IMR-90 (cell line): ENCODE data around the gene SARM1. TPM values are rescaled to one million over a fixed set of nuclear protein-coding genes. Genes with fewer than 3 reads are reported as not detected.

ENCODE experiments used
- ATAC-seq: fragments of 200-7000 bp; cut with Tn5 transposase; 2 replicates; pipeline ENCODE4 v1.9.1; 2020; ENCODE audit warnings: low read depth, mild to moderate bottlenecking, moderate library complexity
- BruUV-seq: library from RNA; stranded (reverse); fragments of 400-500 nt; replicated peaks from 2 replicates; lab custom pipeline; 2021; lab: Mats Ljungman, UMichigan
- CTCF ChIA-PET: fragments of 300-600 bp; formaldehyde crosslinking; extraction: SDS; loops from one replicate; lab custom pipeline; 2021; ENCODE audit warnings: antibody characterized with exemption; lab: Yijun Ruan, JAX
- POLR2A ChIA-PET: fragments of 300-600 bp; sonication (Branson Sonifier 250); formaldehyde crosslinking; loops from one replicate; lab custom pipeline; 2022; ENCODE audit warnings: antibody characterized with exemption; ENCODE audit not compliant: unreplicated experiment; lab: Charles Lee
- DNase-seq: peaks from one replicate; pipeline ENCODE4 v3.0.0; 2013
- H2AFZ ChIP-seq: replicated peaks from 2 replicates; pipeline ENCODE3; 2013; ENCODE audit warnings: low read length, mild to moderate bottlenecking; ENCODE audit not compliant: poor library complexity
- H2AK5ac ChIP-seq: 2 replicates; pipeline ENCODE4 v1.6.1; 2013; ENCODE audit warnings: low read depth, low read length, inconsistent platforms
- H2AK9ac ChIP-seq: replicated peaks from 2 replicates; pipeline ENCODE3; 2013; ENCODE audit warnings: mild to moderate bottlenecking, low read depth, low read length, moderate library complexity; ENCODE audit not compliant: poor library complexity
- H2BK120ac ChIP-seq: 2 replicates; pipeline ENCODE4 v1.6.1; 2013; ENCODE audit warnings: low read depth, low read length, inconsistent platforms
- H2BK15ac ChIP-seq: 3 replicates; pipeline ENCODE4 v1.6.1; 2013; ENCODE audit warnings: low read depth, low read length, inconsistent platforms
- H2BK20ac ChIP-seq: 2 replicates; pipeline ENCODE4 v1.6.1; 2013; ENCODE audit warnings: low read depth, mild to moderate bottlenecking, inconsistent platforms, low read length, moderate library complexity
- H2BK5ac ChIP-seq: 2 replicates; pipeline ENCODE4 v1.6.1; 2013; ENCODE audit warnings: mild to moderate bottlenecking, low read depth, low read length, inconsistent platforms; ENCODE audit not compliant: poor library complexity, severe bottlenecking
- H3K14ac ChIP-seq: replicated peaks from 2 replicates; pipeline ENCODE4 v1.6.1; 2013; ENCODE audit warnings: low read depth, low read length, inconsistent platforms
- H3K18ac ChIP-seq: 2 replicates; pipeline ENCODE4 v1.6.1; 2013; ENCODE audit warnings: low read depth, low read length, control low read depth
- H3K23ac ChIP-seq: 2 replicates; pipeline ENCODE4 v1.6.1; 2013; ENCODE audit warnings: low read depth, low read length, inconsistent platforms
- H3K27ac ChIP-seq: 2 replicates; pipeline ENCODE4 v1.5.1; 2013; ENCODE audit warnings: mild to moderate bottlenecking, control low read depth, low read length; ENCODE audit not compliant: insufficient read depth
- H3K27me3 ChIP-seq: 2 replicates; pipeline ENCODE4 v1.6.1; 2013; ENCODE audit warnings: low read length; ENCODE audit not compliant: control insufficient read depth, insufficient read depth
- H3K36me3 ChIP-seq: 2 replicates; pipeline ENCODE4 v1.6.1; 2013; ENCODE audit warnings: low read length, mixed read lengths; ENCODE audit not compliant: control insufficient read depth, insufficient read depth
- H3K4ac ChIP-seq: 2 replicates; pipeline ENCODE4 v1.6.1; 2013; ENCODE audit warnings: low read depth, low read length, inconsistent platforms
- H3K4me1 ChIP-seq: 2 replicates; pipeline ENCODE4 v1.6.1; 2013; ENCODE audit warnings: low read length, mixed read lengths; ENCODE audit not compliant: control insufficient read depth, insufficient read depth
- H3K4me2 ChIP-seq: 2 replicates; pipeline ENCODE4 v1.6.1; 2013; ENCODE audit warnings: low read depth, mild to moderate bottlenecking, control low read depth, low read length, moderate library complexity
- H3K4me3 ChIP-seq: 2 replicates; pipeline ENCODE4 v1.5.1; 2013; ENCODE audit warnings: low read depth, mild to moderate bottlenecking, control low read depth, low read length, moderate library complexity; ENCODE audit not compliant: insufficient read depth
- H3K56ac ChIP-seq: 2 replicates; pipeline ENCODE4 v1.6.1; 2013; ENCODE audit warnings: low read length, inconsistent platforms; ENCODE audit not compliant: insufficient read depth; ENCODE audit errors: extremely low read depth
- H3K79me1 ChIP-seq, 2 experiments: 2 replicates each; pipeline ENCODE4 v1.6.1; 2013; ENCODE audit warnings: low read length in 2 of 2, inconsistent platforms in 1 of 2, low read depth in 1 of 2
- H3K9ac ChIP-seq: 2 replicates; pipeline ENCODE4 v1.6.1; 2013; ENCODE audit warnings: low read depth, low read length, control low read depth
- H3K9me1 ChIP-seq: 2 replicates; pipeline ENCODE4 v1.6.1; 2013; ENCODE audit warnings: low read length, inconsistent platforms; ENCODE audit not compliant: insufficient read depth
- H3K9me3 ChIP-seq: 2 replicates; pipeline ENCODE4 v1.6.1; 2013; ENCODE audit warnings: low read length; ENCODE audit not compliant: control insufficient read depth, insufficient read depth
- H4K20me1 ChIP-seq: 2 replicates; pipeline ENCODE4 v1.6.1; 2013; ENCODE audit warnings: low read length, inconsistent platforms; ENCODE audit not compliant: insufficient read depth
- H4K5ac ChIP-seq: 2 replicates; pipeline ENCODE4 v1.6.1; 2013; ENCODE audit warnings: mild to moderate bottlenecking, low read depth, low read length, control low read depth
- H4K8ac ChIP-seq, 2 experiments: 2 replicates each; pipeline ENCODE4 v1.6.1; 2013; ENCODE audit warnings: low read depth in 2 of 2, low read length in 2 of 2, control low read depth in 1 of 2, inconsistent platforms in 1 of 2
- H4K91ac ChIP-seq: 2 replicates; pipeline ENCODE4 v1.6.1; 2013; ENCODE audit warnings: low read depth, low read length, inconsistent platforms; ENCODE audit not compliant: insufficient read depth
- BHLHE40 ChIP-seq: fragments of 150-350 bp; IDR thresholded peaks from 2 replicates; pipeline ENCODE4 v1.6.1; 2016; ENCODE audit warnings: mild to moderate bottlenecking, low read depth, low read length
- CHD1 ChIP-seq: IDR thresholded peaks from 2 replicates; pipeline ENCODE4 v1.6.1; 2012; ENCODE audit warnings: low read depth, low read length, improper control_type of control experiment
- FOS ChIP-seq: fragments of 150-350 bp; IDR thresholded peaks from 2 replicates; pipeline ENCODE4 v1.6.1; 2016; ENCODE audit warnings: low read depth, low read length
- NFE2L2 ChIP-seq: fragments of 150-350 bp; IDR thresholded peaks from 2 replicates; pipeline ENCODE4 v1.6.1; 2016; ENCODE audit warnings: low read depth, mild to moderate bottlenecking, low read length
- RCOR1 ChIP-seq: IDR thresholded peaks from 2 replicates; pipeline ENCODE4 v1.6.1; 2012; ENCODE audit warnings: mild to moderate bottlenecking, low read length, improper control_type of control experiment; ENCODE audit not compliant: insufficient replicate concordance
- RFX5 ChIP-seq: IDR thresholded peaks from 2 replicates; pipeline ENCODE4 v1.8.0; 2012; ENCODE audit warnings: low read depth, mild to moderate bottlenecking, low read length, moderate library complexity
- SMC3 ChIP-seq: fragments of 150-350 bp; IDR thresholded peaks from 2 replicates; pipeline ENCODE4 v1.6.1; 2016; ENCODE audit warnings: low read depth, mild to moderate bottlenecking, antibody characterized with exemption, low read length, moderate library complexity
- WGBS, 2 experiments: methylation state at CpG; one replicate each; pipeline versions ENCODE4 v1.1.5 to v1.1.7; 2013; ENCODE audit warnings: missing lambda C conversion rate in 2 of 2; ENCODE audit not compliant: insufficient read length in 1 of 2; ENCODE audit errors: extremely low coverage in 2 of 2; 5-methylcytosine and 5-hydroxymethylcytosine counted together
- dilution Hi-C: fragments of 300-500 bp; cut with HindIII; formaldehyde crosslinking; loops from one replicate; pipeline ENCODE4 v1.14.3; 2018; ENCODE audit warnings: low sequenced_read_pairs; ENCODE audit not compliant: unreplicated experiment
- in situ Hi-C: fragments of 300-500 bp; cut with MboI; formaldehyde crosslinking; loops from 3 replicates; pipeline ENCODE4 v1.14.3; 2019; ENCODE audit warnings: low sequenced_read_pairs, inconsistent platforms, mixed read lengths
- intact Hi-C: fragments of 100-400 bp; cut with micrococcal nuclease; formaldehyde crosslinking; loops from 2 replicates; pipeline ENCODE4 v1.10.0; 2022
- polyA plus RNA-seq, 3 experiments: library from polyadenylated mRNA; depleted of rRNA; stranded (reverse); fragments of >200 nt; gene quantifications; 2 replicates each; pipeline ENCODE4 v1.2.3, GENCODE V29; 2012; ENCODE audit warnings: low replicate concordance in 1 of 3
- total RNA-seq: library from RNA; depleted of rRNA; stranded (reverse); fragments of >200 nt; gene quantifications from 2 replicates; pipeline ENCODE4 v1.2.3, GENCODE V29; 2012

The SARM1 gene
- total and polyA plus RNA-seq, 2 of the 4 experiments (the other 2 are of a cell fraction) = 3.4 to 11.4 TPM

- no peak overlapping the region for H2AFZ ChIP-seq
- ChIA-PET POLR2A (no interaction called here), CTCF (no interaction called here)
- no peak overlapping the region for H2BK120ac ChIP-seq
- peaks cover 9% of the 10 kb centered on the region for H3K4me1 ChIP-seq
- H3K9me1 ChIP-seq = peaks cover 19% of the 10 kb centered on the region; the same call in 1 of the 2 replicates
- no peak overlapping the region for H2BK15ac ChIP-seq
- TF ChIP-seq RCOR1 = no peak
- no peak for TF ChIP-seq NFE2L2
- TF ChIP-seq SMC3 = no peak
- no peak for TF ChIP-seq FOS
- no peak for TF ChIP-seq BHLHE40
- no peak for TF ChIP-seq RFX5
- TF ChIP-seq CHD1 = no peak
- H3K23ac ChIP-seq = no peak overlapping the region
- no peaks in the 10 kb centered on the region for H3K9me3 ChIP-seq
- no peak overlapping the region for H3K4ac ChIP-seq
- DNase-seq (no peak), ATAC-seq (no peak)
- BruUV-seq = no TSS peak
- no peak overlapping the region for H4K91ac ChIP-seq
- H3K18ac ChIP-seq = no peak overlapping the region
- H3K9ac ChIP-seq = no peak overlapping the region
- no peaks in the 10 kb centered on the region for H3K79me1 ChIP-seq
- H4K20me1 ChIP-seq = no peaks in the 10 kb centered on the region
- H3K27me3 ChIP-seq = no peaks in the 10 kb centered on the region
- H4K5ac ChIP-seq = no peak overlapping the region
- no peak overlapping the region for H4K8ac ChIP-seq
- H2AK5ac ChIP-seq = peak overlapping the region; percentile 16; the same call in 1 of the 2 replicates
- no peak overlapping the region for H3K56ac ChIP-seq
- no peak overlapping the region for H3K4me2 ChIP-seq
- H3K4me3 ChIP-seq = no peak overlapping the region
- no peak overlapping the region for H2BK20ac ChIP-seq
- H3K36me3 ChIP-seq = peaks cover 32% of the 10 kb centered on the region
- no CpG with 5 or more reads among the region's 6 CpGs for WGBS, 2 experiments
- no peak overlapping the region for H2AK9ac ChIP-seq
- dilution Hi-C loops (no loop called here), intact Hi-C loops (no loop called here), in situ Hi-C loops (no loop called here)
- no peak overlapping the region for H3K14ac ChIP-seq
- no peak overlapping the region for H2BK5ac ChIP-seq
- no peak overlapping the region for H3K27ac ChIP-seq
These were observed 24.5 kb downstream of the SARM1 start for GRCh38 chr17:28395968-28396367.
